H1 (cell line): ENCODE results near the gene CUL9. TPM values are rescaled to one million over a fixed set of nuclear protein-coding genes. Genes with fewer than 3 reads are reported as not detected.

Experiments
- CTCF ChIA-PET: fragments of 300-600 bp; sonication (Branson Sonifier 250); formaldehyde crosslinking; loops from one replicate; lab custom pipeline; 2021; ENCODE audit not compliant: partially characterized antibody; lab: Charles Lee
- POLR2A ChIA-PET: fragments of 300-600 bp; sonication (Branson Sonifier 250); formaldehyde crosslinking; loops from one replicate; lab custom pipeline; 2021; ENCODE audit warnings: inconsistent platforms; ENCODE audit not compliant: partially characterized antibody; lab: Charles Lee
- DNase-seq, 2 experiments: peaks; one replicate each; pipeline versions ENCODE4 v3.0.0 to v3.0.0-alpha.2; 2010 to 2022; ENCODE audit warnings: low spot score in 2 of 2, low read depth in 1 of 2, mixed read lengths in 1 of 2
- FAIRE-seq: peaks from 2 replicates; lab custom pipeline; 2011; peaks lifted over from hg19 to GRCh38; lab: Jason Lieb, UNC
- H2AFZ ChIP-seq: 2 replicates; pipeline ENCODE4 v1.8.1; 2012; ENCODE audit warnings: low read length, inconsistent platforms
- H2AK5ac ChIP-seq: 2 replicates; pipeline ENCODE4 v1.6.1; 2013; ENCODE audit warnings: low read depth, low read length
- H2BK120ac ChIP-seq: replicated peaks from 2 replicates; pipeline ENCODE3; 2013; ENCODE audit warnings: low read depth, low read length, inconsistent platforms
- H2BK12ac ChIP-seq: 2 replicates; pipeline ENCODE4 v1.6.1; 2013; ENCODE audit warnings: low read depth, low read length
- H2BK15ac ChIP-seq: 2 replicates; pipeline ENCODE4 v1.6.1; 2013; ENCODE audit warnings: low read length
- H2BK20ac ChIP-seq: 2 replicates; pipeline ENCODE4 v1.6.1; 2013; ENCODE audit warnings: low read length
- H2BK5ac ChIP-seq: 2 replicates; pipeline ENCODE4 v1.6.1; 2013; ENCODE audit warnings: low read depth, low read length
- H3K14ac ChIP-seq: 2 replicates; pipeline ENCODE4 v1.6.1; 2013; ENCODE audit warnings: inconsistent platforms; ENCODE audit not compliant: insufficient read length
- H3K18ac ChIP-seq: 2 replicates; pipeline ENCODE4 v1.6.1; 2013; ENCODE audit warnings: low read length; ENCODE audit errors: extremely low read depth
- H3K23ac ChIP-seq: 2 replicates; pipeline ENCODE4 v1.6.1; 2013; ENCODE audit warnings: inconsistent platforms; ENCODE audit not compliant: insufficient read length
- H3K23me2 ChIP-seq: 2 replicates; pipeline ENCODE4 v1.6.1; 2013; ENCODE audit warnings: low read depth, low read length
- H3K27ac ChIP-seq: 2 replicates; pipeline ENCODE4 v1.6.1; 2011; ENCODE audit warnings: low read depth, low read length, inconsistent platforms
- H3K27me3 ChIP-seq, 4 experiments: replicated peaks in 1 of 4; 1 replicate in 1 of 4; 2 replicates in 3 of 4; pipeline versions ENCODE4 v1.6.1 to v1.8.1; 2011 to 2013; ENCODE audit warnings: low read length in 3 of 4, mild to moderate bottlenecking in 3 of 4, inconsistent platforms in 2 of 4, mixed read lengths in 2 of 4, moderate library complexity in 1 of 4; ENCODE audit not compliant: control insufficient read depth in 3 of 4, insufficient read depth in 3 of 4; ENCODE audit errors: extremely low read depth in 1 of 4
- H3K36me3 ChIP-seq, 4 experiments: 2 replicates each; pipeline versions ENCODE4 v1.6.1 to v1.8.1; 2011 to 2013; ENCODE audit warnings: mild to moderate bottlenecking in 4 of 4, low read length in 3 of 4, moderate library complexity in 2 of 4, control low read depth in 1 of 4, inconsistent platforms in 1 of 4; ENCODE audit not compliant: insufficient read depth in 4 of 4, control insufficient read depth in 2 of 4
- H3K4ac ChIP-seq: replicated peaks from 2 replicates; pipeline ENCODE3; 2013; ENCODE audit warnings: low read length, low read depth, mixed read lengths, inconsistent platforms; ENCODE audit not compliant: insufficient read length
- H3K4me1 ChIP-seq, 4 experiments: replicated peaks in 1 of 4; 1 replicate in 1 of 4; 2 replicates in 3 of 4; pipeline versions ENCODE4 v1.6.1 to v1.8.1; 2011 to 2013; ENCODE audit warnings: low read length in 3 of 4, inconsistent platforms in 2 of 4, mixed read lengths in 1 of 4; ENCODE audit not compliant: insufficient read depth in 4 of 4, control insufficient read depth in 3 of 4
- H3K4me2 ChIP-seq, 2 experiments: 2 replicates each; pipeline versions ENCODE4 v1.6.1 to v1.8.1; 2011 to 2013; ENCODE audit warnings: low read depth in 2 of 2, low read length in 2 of 2, control low read depth in 1 of 2, inconsistent platforms in 1 of 2, mild to moderate bottlenecking in 1 of 2; ENCODE audit not compliant: insufficient read depth in 1 of 2
- H3K4me3 ChIP-seq, 4 experiments: fragments of 200-600, 300-600 bp in 1 of 4; sonication (generic), shearing (Covaris generic), sonication (Bioruptor Twin) in 1 of 4; 2 replicates each; pipeline versions ENCODE4 v1.5.1 to v1.8.1; 2011 to 2016; ENCODE audit warnings: low read length in 4 of 4, low read depth in 3 of 4, control low read depth in 2 of 4, inconsistent platforms in 2 of 4, mild to moderate bottlenecking in 2 of 4, mixed read lengths in 1 of 4, moderate library complexity in 1 of 4; ENCODE audit not compliant: insufficient read depth in 2 of 4; ENCODE audit errors: extremely low read depth in 1 of 4
- H3K56ac ChIP-seq: replicated peaks from 2 replicates; pipeline ENCODE3; 2013; ENCODE audit warnings: low read depth, mild to moderate bottlenecking, mixed read lengths, low read length, inconsistent platforms; ENCODE audit not compliant: insufficient read length
- H3K79me1 ChIP-seq: 2 replicates; pipeline ENCODE4 v1.6.1; 2013; ENCODE audit warnings: low read depth, low read length, control low read depth
- H3K79me2 ChIP-seq, 2 experiments: 2 replicates each; pipeline versions ENCODE4 v1.6.1 to v1.8.1; 2012 to 2013; ENCODE audit warnings: low read length in 2 of 2, mild to moderate bottlenecking in 2 of 2, inconsistent platforms in 1 of 2; ENCODE audit not compliant: insufficient read depth in 2 of 2, control insufficient read depth in 1 of 2
- H3K9ac ChIP-seq, 4 experiments: replicated peaks in 1 of 4; 1 replicate in 1 of 4; 2 replicates in 3 of 4; pipeline versions ENCODE4 v1.6.1 to v1.8.1; 2011 to 2013; ENCODE audit warnings: low read depth in 3 of 4, low read length in 3 of 4, control low read depth in 2 of 4, mild to moderate bottlenecking in 2 of 4, moderate library complexity in 2 of 4, inconsistent platforms in 1 of 4; ENCODE audit errors: extremely low read depth in 1 of 4
- H3K9me3 ChIP-seq, 2 experiments: 2 replicates each; pipeline versions ENCODE4 v1.6.1 to v1.8.1; 2012 to 2013; ENCODE audit warnings: mild to moderate bottlenecking in 2 of 2, moderate library complexity in 2 of 2, control low read depth in 1 of 2, inconsistent platforms in 1 of 2, low read depth in 1 of 2, low read length in 1 of 2, mixed read lengths in 1 of 2; ENCODE audit not compliant: insufficient read depth in 2 of 2
- H4K20me1 ChIP-seq, 2 experiments: replicated peaks in 1 of 2; 2 replicates each; pipeline versions ENCODE3 to v1.8.1; 2011 to 2013; ENCODE audit warnings: inconsistent platforms in 2 of 2, low read length in 2 of 2, mild to moderate bottlenecking in 1 of 2; ENCODE audit not compliant: insufficient read depth in 2 of 2, control insufficient read depth in 1 of 2
- H4K5ac ChIP-seq: 2 replicates; pipeline ENCODE4 v1.6.1; 2013; ENCODE audit warnings: low read length, low read depth, mixed read lengths, inconsistent platforms; ENCODE audit not compliant: insufficient read length
- H4K8ac ChIP-seq: 2 replicates; pipeline ENCODE4 v1.8.0; 2013; ENCODE audit warnings: mild to moderate bottlenecking, moderate library complexity, low read length, inconsistent platforms; ENCODE audit not compliant: insufficient read depth; ENCODE audit errors: extremely low read depth
- H4K91ac ChIP-seq: replicated peaks from 2 replicates; pipeline ENCODE3; 2013; ENCODE audit warnings: low read length, mixed read lengths, inconsistent platforms; ENCODE audit not compliant: insufficient read length
- BACH1 ChIP-seq: IDR thresholded peaks from 2 replicates; pipeline ENCODE4 v1.6.1; 2012; ENCODE audit warnings: low read length, improper control_type of control experiment
- CTBP2 ChIP-seq: IDR thresholded peaks from 2 replicates; pipeline ENCODE4 v1.7.0; 2011; ENCODE audit warnings: borderline replicate concordance, mild to moderate bottlenecking, moderate library complexity, mixed read lengths, low read length; ENCODE audit not compliant: insufficient read depth, insufficient read length
- CTCF ChIP-seq, 3 experiments: IDR thresholded peaks; 1 replicate in 2 of 3; 2 replicates in 1 of 3; pipeline versions ENCODE4 v1.5.1 to v1.6.1; 2011; ENCODE audit warnings: low read length in 3 of 3, mild to moderate bottlenecking in 3 of 3, inconsistent platforms in 2 of 3, low read depth in 1 of 3, moderate library complexity in 1 of 3; ENCODE audit not compliant: insufficient read depth in 1 of 3; ENCODE audit errors: control extremely low read depth in 1 of 3
- GTF2F1 ChIP-seq: IDR thresholded peaks from 2 replicates; pipeline ENCODE4 v1.6.1; 2012; ENCODE audit warnings: low read depth, low read length, improper control_type of control experiment, borderline replicate concordance
- NRF1 ChIP-seq: IDR thresholded peaks from 2 replicates; pipeline ENCODE4 v1.6.1; 2011; ENCODE audit warnings: mild to moderate bottlenecking, low read depth, low read length, improper control_type of control experiment
- RNF2 ChIP-seq: fragments of 200-900, 300-1000 bp; sonication (generic); IDR thresholded peaks from 2 replicates; pipeline ENCODE4 v1.7.1; 2016; ENCODE audit warnings: borderline replicate concordance, low read depth, mild to moderate bottlenecking, antibody characterized with exemption, low read length; ENCODE audit not compliant: poor library complexity, severe bottlenecking; ENCODE audit errors: missing control alignments
- TCF12 ChIP-seq: IDR thresholded peaks from 2 replicates; pipeline ENCODE4 v1.6.1; 2011; ENCODE audit warnings: low read depth, mild to moderate bottlenecking, low read length
- YY1 ChIP-seq: IDR thresholded peaks from 2 replicates; pipeline ENCODE4 v1.6.1; 2011; ENCODE audit warnings: low read depth, mild to moderate bottlenecking, low read length
- WGBS, 2 experiments: shearing (Covaris generic) in 1 of 2; methylation state at CpG; one replicate each; pipeline versions ENCODE4 v1.1.6 to v1.1.7; 2013 to 2015; ENCODE audit warnings: low lambda C conversion rate in 2 of 2, mixed read lengths in 2 of 2, inconsistent platforms in 1 of 2, low coverage in 1 of 2, missing lambda C conversion rate in 1 of 2; ENCODE audit not compliant: insufficient replicate concordance in 2 of 2, insufficient coverage in 1 of 2, insufficient read length in 1 of 2; ENCODE audit errors: extremely low coverage in 1 of 2, missing lambda C conversion rate in 1 of 2; 5-methylcytosine and 5-hydroxymethylcytosine counted together
- polyA plus RNA-seq, 7 experiments: library from polyadenylated mRNA; depleted of rRNA in 3 of 7; stranded (reverse) in 5 of 7; unstranded in 2 of 7; fragments of >200 nt in 5 of 7; fragments of 200-250 nt in 2 of 7; gene quantifications; 1 replicate in 5 of 7; 2 replicates in 1 of 7; 4 replicates in 1 of 7; pipeline versions ENCODE4 v1.2.1 to v1.2.3, GENCODE V29; 2011 to 2013; ENCODE audit warnings: missing spikeins in 2 of 7, mixed read lengths in 2 of 7
- total RNA-seq: library from RNA; stranded (reverse); fragmentation: NEBNext Ultra II Directional; extraction: Animal tissue kit (Norgen Biotek cat#: 25700); gene quantifications from 2 replicates; pipeline ENCODE4 v1.2.1, GENCODE V29; 2021
- TF ChIP-seq, protein P1 (sequence below): IDR thresholded peaks from 2 replicates; pipeline ENCODE4 v1.6.1; 2012; ENCODE audit warnings: low read length, inconsistent platforms

CUL9 gene
- total and polyA plus RNA-seq, 2 of the 8 experiments (the other 6 are each of a cell fraction or from before 2014, with no cell fraction given): 7.7 to 9.8 TPM

GRCh38 chr6:43192911-43193310 is 10.9 kb downstream of the CUL9 start:
- Histone ChIP-seq H2AK5ac (no peak overlapping the region), H2BK20ac (no peak overlapping the region), H2BK5ac (no peak overlapping the region; the same call in 1 of the 2 replicates), H2BK15ac (no peak overlapping the region), H2AFZ (no peak overlapping the region), H3K79me2 (no peaks in the 10 kb centered on the region), H3K9ac (no peak overlapping the region), H3K27ac (no peak overlapping the region), H4K5ac (no peak overlapping the region), H3K36me3 (peaks cover 0 to 1% (median 0%) of the 10 kb centered on the region in 4 experiments; a peak in 1 of 8 replicates), H3K27me3 (no peaks in the 10 kb centered on the region; a peak in 1 of 7 replicates), H3K4me3 (no peak overlapping the region), H4K20me1 (no peaks in the 10 kb centered on the region), H2BK120ac (no peak overlapping the region), H3K79me1 (no peaks in the 10 kb centered on the region), H4K91ac (no peak overlapping the region), H3K23me2 (peaks cover 2% of the 10 kb centered on the region; the same call in 1 of the 2 replicates), H4K8ac (no peak overlapping the region; the same call in 1 of the 2 replicates), H3K18ac (no peak overlapping the region), H3K56ac (no peak overlapping the region), H3K23ac (no peak overlapping the region), H3K14ac (no peak overlapping the region), H3K4ac (no peak overlapping the region), H3K4me2 (no peak overlapping the region), H3K9me3 (no peaks in the 10 kb centered on the region), H2BK12ac (no peak overlapping the region), H3K4me1 (no peaks in the 10 kb centered on the region)
- ChIA-PET CTCF (no interaction called here), POLR2A (interaction anchor here (3.5 kb wide), 1 partner anchor 12 kb away, joined by 19 read pairs; the partner anchor contains the start of gene CUL9)
- DNase-seq (no peak), FAIRE-seq (no peak)
- WGBS, 2 experiments: 89% methylated on average over 9 of the region's 9 CpGs; no CpG with 5 or more reads in 1 of the 2 experiments
- TF ChIP-seq RNF2 (no peak), CTCF (IDR thresholded peaks at IDR 0.05; ENCODE audit: control extremely low read depth in 1 of 3, insufficient read depth in 1 of 3, low read depth in 1 of 3, low read length in 3 of 3) (no peak), BACH1 (no peak), TCF12 (no peak), CTBP2 (no peak), NRF1 (no peak), GTF2F1 (no peak), YY1 (no peak)
- TF ChIP-seq, protein P1, sequence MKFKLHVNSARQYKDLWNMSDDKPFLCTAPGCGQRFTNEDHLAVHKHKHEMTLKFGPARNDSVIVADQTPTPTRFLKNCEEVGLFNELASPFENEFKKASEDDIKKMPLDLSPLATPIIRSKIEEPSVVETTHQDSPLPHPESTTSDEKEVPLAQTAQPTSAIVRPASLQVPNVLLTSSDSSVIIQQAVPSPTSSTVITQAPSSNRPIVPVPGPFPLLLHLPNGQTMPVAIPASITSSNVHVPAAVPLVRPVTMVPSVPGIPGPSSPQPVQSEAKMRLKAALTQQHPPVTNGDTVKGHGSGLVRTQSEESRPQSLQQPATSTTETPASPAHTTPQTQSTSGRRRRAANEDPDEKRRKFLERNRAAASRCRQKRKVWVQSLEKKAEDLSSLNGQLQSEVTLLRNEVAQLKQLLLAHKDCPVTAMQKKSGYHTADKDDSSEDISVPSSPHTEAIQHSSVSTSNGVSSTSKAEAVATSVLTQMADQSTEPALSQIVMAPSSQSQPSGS: no peak
